ENCODE results near the gene TTC33. TPM values are rescaled to one million over a fixed set of nuclear protein-coding genes. Genes with fewer than 3 reads are reported as not detected.

TTC33 gene
- polyA plus RNA-seq, 1 experiment = 12.4 TPM

- CTCF ChIA-PET = interaction anchor here (1.0 kb wide), 1 partner anchor 14 kb away, joined by 3 read pairs; no protein-coding TSS in a partner anchor
- DNase-seq (ENCODE audit: low read depth, low spot score) = no peak
- no peaks in the 10 kb centered on the region for H3K27me3 ChIP-seq (ENCODE audit: control insufficient read depth, insufficient read depth, low read length)
Observed at GRCh38 chr5:40554054-40554453, 201.7 kb downstream of the TTC33 start.

GRCh38 chr5:40552981-40553380 lies 202.8 kb downstream of the TTC33 start:
- no peaks in the 10 kb centered on the region for H3K27me3 ChIP-seq (ENCODE audit: control insufficient read depth, insufficient read depth, low read length)
- ChIA-PET CTCF (no interaction called here), POLR2A (no interaction called here)
- no peak overlapping the region for H3K27ac ChIP-seq (ENCODE audit: low read depth, low read length)
- no peaks in the 10 kb centered on the region for H3K9me3 ChIP-seq (ENCODE audit: control insufficient read depth, insufficient read depth, low read length)
- no peak for TF ChIP-seq CTCF (IDR thresholded peaks at IDR 0.05; ENCODE audit: low read depth, low read length)
- no peak for DNase-seq (ENCODE audit: low read depth, low spot score)
- no peak overlapping the region for H3K4me3 ChIP-seq (ENCODE audit: low read depth, low read length)

More at GRCh38 chr5:40554054-40554453, 201.7 kb downstream of the TTC33 start:
- POLR2A ChIA-PET = no interaction called here
- Histone ChIP-seq H3K4me3 (ENCODE audit: low read depth, low read length) (no peak overlapping the region), H3K27ac (ENCODE audit: low read depth, low read length) (no peak overlapping the region), H3K9me3 (ENCODE audit: control insufficient read depth, insufficient read depth, low read length) (no peaks in the 10 kb centered on the region)
- TF ChIP-seq CTCF (IDR thresholded peaks at IDR 0.05; ENCODE audit: low read depth, low read length) = no peak

- POLR2A ChIA-PET = interaction anchor here (1.0 to 1.3 kb wide), 3 partner anchors 19 to 130 kb away, joined by 3 to 6 read pairs (median 5); partner anchors contain the start of gene PTGER4
- peak overlapping the region; percentile 92 for H3K27ac ChIP-seq (ENCODE audit: low read depth, low read length)
- H3K9me3 ChIP-seq (ENCODE audit: control insufficient read depth, insufficient read depth, low read length) = no peaks in the 10 kb centered on the region
- peak; percentile 96 for DNase-seq (ENCODE audit: low read depth, low spot score)
- no peaks in the 10 kb centered on the region for H3K27me3 ChIP-seq (ENCODE audit: control insufficient read depth, insufficient read depth, low read length)
- CTCF ChIA-PET = no interaction called here
- no peak overlapping the region for H3K4me3 ChIP-seq (ENCODE audit: low read depth, low read length)
- TF ChIP-seq CTCF (IDR thresholded peaks at IDR 0.05; ENCODE audit: low read depth, low read length) = no peak
Observed at GRCh38 chr5:40551496-40552491, 204.0 kb downstream of the TTC33 start.

GRCh38 chr5:40550481-40550880 lies 205.3 kb downstream of the TTC33 start:
- Histone ChIP-seq H3K9me3 (ENCODE audit: control insufficient read depth, insufficient read depth, low read length) (no peaks in the 10 kb centered on the region), H3K27me3 (ENCODE audit: control insufficient read depth, insufficient read depth, low read length) (no peaks in the 10 kb centered on the region), H3K27ac (ENCODE audit: low read depth, low read length) (no peak overlapping the region), H3K4me3 (ENCODE audit: low read depth, low read length) (no peak overlapping the region)
- POLR2A ChIA-PET = no interaction called here
- CTCF ChIA-PET = no interaction called here
- DNase-seq (ENCODE audit: low read depth, low spot score) = no peak
- TF ChIP-seq CTCF (IDR thresholded peaks at IDR 0.05; ENCODE audit: low read depth, low read length) = no peak

GRCh38 chr5:40549616-40550015 lies 206.1 kb downstream of the TTC33 start:
- no peak for DNase-seq (ENCODE audit: low read depth, low spot score)
- CTCF ChIA-PET = interaction anchor here (0.6 to 0.9 kb wide), 2 partner anchors 12 to 171 kb away, joined by 3 to 4 read pairs; no protein-coding TSS in a partner anchor
- Histone ChIP-seq H3K4me3 (ENCODE audit: low read depth, low read length) (no peak overlapping the region), H3K27me3 (ENCODE audit: control insufficient read depth, insufficient read depth, low read length) (no peaks in the 10 kb centered on the region), H3K27ac (ENCODE audit: low read depth, low read length) (no peak overlapping the region), H3K9me3 (ENCODE audit: control insufficient read depth, insufficient read depth, low read length) (no peaks in the 10 kb centered on the region)
- TF ChIP-seq CTCF (IDR thresholded peaks at IDR 0.05; ENCODE audit: low read depth, low read length) = no peak
- POLR2A ChIA-PET = interaction anchor here (0.7 kb wide), 1 partner anchor 31 kb away, joined by 3 read pairs; no protein-coding TSS in a partner anchor

All from AG04450 (cell line).